Neuronal stem cell (in vitro differentiated cells): Measurements from ENCODE around the gene GUCD1.

Experiments
- DNase-seq: peaks from one replicate; pipeline ENCODE4 v3.0.0-alpha.2; 2013; ENCODE audit warnings: low spot score
- H2AFZ ChIP-seq: one replicate; pipeline ENCODE4 v1.6.1; 2013; ENCODE audit warnings: mild to moderate bottlenecking, low read length, inconsistent platforms
- H2AK5ac ChIP-seq: 2 replicates; pipeline ENCODE4 v1.6.1; 2013; ENCODE audit warnings: low read depth, mild to moderate bottlenecking, inconsistent platforms, low read length, moderate library complexity, mixed read lengths
- H2BK120ac ChIP-seq: 2 replicates; pipeline ENCODE4 v1.6.1; 2013; ENCODE audit warnings: low read depth, mild to moderate bottlenecking, inconsistent platforms, low read length, moderate library complexity, mixed read lengths
- H2BK12ac ChIP-seq: one replicate; pipeline ENCODE4 v1.6.1; 2013; ENCODE audit warnings: low read length, inconsistent platforms
- H2BK15ac ChIP-seq: 2 replicates; pipeline ENCODE4 v1.6.1; 2013; ENCODE audit warnings: mild to moderate bottlenecking, low read length, inconsistent platforms, mixed read lengths
- H2BK5ac ChIP-seq: one replicate; pipeline ENCODE4 v1.6.1; 2013; ENCODE audit warnings: inconsistent platforms, mild to moderate bottlenecking, low read length, moderate library complexity
- H3K14ac ChIP-seq: one replicate; pipeline ENCODE4 v1.6.1; 2013; ENCODE audit warnings: low read length, inconsistent platforms
- H3K18ac ChIP-seq: 2 replicates; pipeline ENCODE4 v1.6.1; 2013; ENCODE audit warnings: low read length, inconsistent platforms
- H3K23ac ChIP-seq: 2 replicates; pipeline ENCODE4 v1.6.1; 2013; ENCODE audit warnings: low read depth, mild to moderate bottlenecking, mixed read lengths, low read length, inconsistent platforms; ENCODE audit not compliant: poor library complexity
- H3K27ac ChIP-seq: replicated peaks from 3 replicates; pipeline ENCODE4 v1.5.1; 2013; ENCODE audit warnings: low read length, inconsistent platforms
- H3K27me3 ChIP-seq, 3 experiments: 2 replicates each; pipeline ENCODE4 v1.6.1; 2013; ENCODE audit warnings: low read length in 3 of 3, mild to moderate bottlenecking in 2 of 3, inconsistent platforms in 1 of 3, low read depth in 1 of 3, mixed read lengths in 1 of 3, moderate library complexity in 1 of 3; ENCODE audit not compliant: control insufficient read depth in 3 of 3, insufficient read depth in 3 of 3
- H3K36me3 ChIP-seq, 2 donors: replicated peaks in 1 of 2; 2 replicates each; pipeline ENCODE4 v1.6.1; 2013; ENCODE audit warnings: low read length in 2 of 2; ENCODE audit not compliant: control insufficient read depth in 2 of 2, insufficient read depth in 2 of 2
- H3K4ac ChIP-seq: 2 replicates; pipeline ENCODE4 v1.6.1; 2013; ENCODE audit warnings: inconsistent platforms, mild to moderate bottlenecking, low read length, moderate library complexity
- H3K4me1 ChIP-seq, 2 donors: 1 replicate in 1 of 2; 2 replicates in 1 of 2; pipeline ENCODE4 v1.6.1; 2013; ENCODE audit warnings: low read length in 2 of 2, low read depth in 1 of 2; ENCODE audit not compliant: control insufficient read depth in 2 of 2, insufficient read depth in 1 of 2
- H3K4me2 ChIP-seq: one replicate; pipeline ENCODE4 v1.6.1; 2013; ENCODE audit warnings: mild to moderate bottlenecking, low read length, inconsistent platforms; ENCODE audit not compliant: insufficient read depth, poor library complexity, severe bottlenecking
- H3K4me3 ChIP-seq, 2 donors: 2 replicates each; pipeline ENCODE4 v1.5.1; 2013; ENCODE audit warnings: low read length in 2 of 2, mild to moderate bottlenecking in 2 of 2, inconsistent platforms in 1 of 2, moderate library complexity in 1 of 2
- H3K79me1 ChIP-seq: one replicate; pipeline ENCODE4 v1.6.1; 2013; ENCODE audit warnings: low read depth, mild to moderate bottlenecking, inconsistent platforms, low read length, moderate library complexity
- H3K9ac ChIP-seq: one replicate; pipeline ENCODE4 v1.6.1; 2013; ENCODE audit warnings: mild to moderate bottlenecking, low read depth, low read length, inconsistent platforms; ENCODE audit not compliant: poor library complexity
- H3K9me3 ChIP-seq, 2 donors: replicated peaks in 1 of 2; 2 replicates each; pipeline versions ENCODE3 to v1.6.1; 2013; ENCODE audit warnings: low read length in 2 of 2, mild to moderate bottlenecking in 2 of 2, inconsistent platforms in 1 of 2, low read depth in 1 of 2, mixed read lengths in 1 of 2, moderate library complexity in 1 of 2; ENCODE audit not compliant: control insufficient read depth in 2 of 2, insufficient read depth in 1 of 2
- H4K8ac ChIP-seq: one replicate; pipeline ENCODE4 v1.6.1; 2013; ENCODE audit warnings: low read depth, mild to moderate bottlenecking, inconsistent platforms, low read length, moderate library complexity
- H4K91ac ChIP-seq: one replicate; pipeline ENCODE4 v1.6.1; 2013; ENCODE audit warnings: low read length, low read depth, mild to moderate bottlenecking, inconsistent platforms; ENCODE audit not compliant: poor library complexity
- WGBS, 2 donors: extraction: QIAGEN DNeasy Blood & Tissue Kit; methylation state at CpG; one replicate each; pipeline ENCODE4 v1.1.7; 2013; ENCODE audit warnings: missing lambda C conversion rate in 2 of 2, mixed read lengths in 1 of 2; ENCODE audit not compliant: insufficient read length in 2 of 2, insufficient replicate concordance in 1 of 2; ENCODE audit errors: extremely low coverage in 2 of 2; 5-methylcytosine and 5-hydroxymethylcytosine counted together

GUCD1 gene

GRCh38 chr22:24496234-24496633 lies 58.7 kb downstream of the GUCD1 start:
- H3K27ac ChIP-seq, result no peak overlapping the region
- H2BK12ac ChIP-seq, result no peak overlapping the region
- H4K91ac ChIP-seq, result no peak overlapping the region
- H3K14ac ChIP-seq, result no peak overlapping the region
- H3K4me2 ChIP-seq, result no peak overlapping the region
- no peak overlapping the region for H2BK120ac ChIP-seq
- no peak overlapping the region for H3K23ac ChIP-seq
- H3K9ac ChIP-seq, result no peak overlapping the region
- no peak overlapping the region for H3K4ac ChIP-seq
- peaks cover 2% of the 10 kb centered on the region for H3K79me1 ChIP-seq
- no peak overlapping the region for H2AFZ ChIP-seq
- no peak overlapping the region for H3K18ac ChIP-seq
- no CpG with 5 or more reads among the region's 5 CpGs for WGBS, 2 donors
- H4K8ac ChIP-seq, result no peak overlapping the region
- no peak overlapping the region for H3K4me3 ChIP-seq
- H2BK15ac ChIP-seq, result no peak overlapping the region
- no peak overlapping the region for H2AK5ac ChIP-seq
- peaks cover 7 to 9% of the 10 kb centered on the region in 2 donors for H3K9me3 ChIP-seq
- DNase-seq, result no peak
- H3K4me1 ChIP-seq, result peaks cover 12 to 19% of the 10 kb centered on the region in 2 donors
- H3K36me3 ChIP-seq, result no peaks in the 10 kb centered on the region
- no peak overlapping the region for H2BK5ac ChIP-seq
- peaks cover 17 to 75% (median 55%) of the 10 kb centered on the region in 3 experiments for H3K27me3 ChIP-seq

- Histone ChIP-seq H3K36me3 (no peaks in the 10 kb centered on the region), H3K18ac (peak overlapping the region; percentile 94), H3K9ac (no peak overlapping the region), H2BK15ac (no peak overlapping the region), H3K27ac (no peak overlapping the region), H2AK5ac (peak overlapping the region; percentile 94), H3K4me1 (peaks cover 7 to 9% of the 10 kb centered on the region in 2 donors), H4K91ac (no peak overlapping the region), H4K8ac (no peak overlapping the region), H2BK12ac (no peak overlapping the region), H3K4me2 (no peak overlapping the region), H2AFZ (no peak overlapping the region), H2BK5ac (no peak overlapping the region), H3K4ac (no peak overlapping the region), H3K27me3 (peaks cover 17 to 75% (median 55%) of the 10 kb centered on the region in 3 experiments), H3K4me3 (no peak overlapping the region), H2BK120ac (no peak overlapping the region), H3K14ac (peak overlapping the region; percentile 94), H3K79me1 (peaks cover 2% of the 10 kb centered on the region), H3K9me3 (peaks cover 7 to 9% of the 10 kb centered on the region in 2 donors), H3K23ac (peak overlapping the region; percentile 75)
- DNase-seq, result no peak
- WGBS, 2 donors, result no CpG with 5 or more reads among the region's 17 CpGs
These were observed 59.6 kb downstream of the GUCD1 start for GRCh38 chr22:24495365-24495675.

GRCh38 chr22:24494528-24495364 lies 60.2 kb downstream of the GUCD1 start, which contains the start of gene UPB1:
Gene UPB1, plus strand, starts transcription at chr22:24495332. Its CDS starts 72 bp downstream, at chr22:24495404.
- Histone ChIP-seq H3K27me3 (peaks cover 17 to 70% (median 51%) of the 10 kb centered on the region in 3 experiments), H3K9me3 (peaks cover 7 to 9% of the 10 kb centered on the region in 2 donors)

GRCh38 chr22:24494167-24494527 lies 60.8 kb downstream of the GUCD1 start:
- Histone ChIP-seq H3K27me3 (peaks cover 17 to 64% (median 49%) of the 10 kb centered on the region in 3 experiments), H3K23ac (peak overlapping the region; percentile 65), H3K4me2 (peak overlapping the region; percentile 73)

More at GRCh38 chr22:24494528-24495364, 60.2 kb downstream of the GUCD1 start, which contains the start of gene UPB1:
- peak within 1 kb of the TSS; percentile 94 for H3K14ac ChIP-seq
- H3K27ac ChIP-seq, result no peak within 1 kb of the TSS
- H2AFZ ChIP-seq, result peak within 1 kb of the TSS; percentile 57
- no peak within 1 kb of the TSS for H3K4ac ChIP-seq
- H4K8ac ChIP-seq, result peak within 1 kb of the TSS; percentile 82
- no CpG with 5 or more reads among the region's 76 CpGs for WGBS, 2 donors
- no peak within 1 kb of the TSS for H2BK120ac ChIP-seq
- no peak for DNase-seq
- H3K4me3 ChIP-seq, result peak within 1 kb of the TSS in 1 of 2 donors; percentile 60
- peak within 1 kb of the TSS; percentile 73 for H3K4me2 ChIP-seq
- H2AK5ac ChIP-seq, result peak within 1 kb of the TSS; percentile 94
- H3K9ac ChIP-seq, result peak within 1 kb of the TSS; percentile 77
- peak within 1 kb of the TSS; percentile 94 for H3K18ac ChIP-seq
- H3K36me3 ChIP-seq, result no peaks in the 10 kb centered on the region
- peaks cover 4% of the 10 kb centered on the region in 2 donors for H3K4me1 ChIP-seq
- peaks cover 2% of the 10 kb centered on the region for H3K79me1 ChIP-seq
- H2BK15ac ChIP-seq, result peak within 1 kb of the TSS; percentile 81
- peak within 1 kb of the TSS; percentile 75 for H3K23ac ChIP-seq
- no peak within 1 kb of the TSS for H4K91ac ChIP-seq
- H2BK5ac ChIP-seq, result peak within 1 kb of the TSS; percentile 35
- H2BK12ac ChIP-seq, result peak within 1 kb of the TSS; percentile 41

More at GRCh38 chr22:24494167-24494527, 60.8 kb downstream of the GUCD1 start:
- no peaks in the 10 kb centered on the region for H3K36me3 ChIP-seq
- no peak overlapping the region for H3K14ac ChIP-seq
- H4K8ac ChIP-seq, result peak overlapping the region; percentile 82
- H2BK15ac ChIP-seq, result peak overlapping the region; percentile 81
- peaks cover 7 to 9% of the 10 kb centered on the region in 2 donors for H3K9me3 ChIP-seq
- peak overlapping the region; percentile 24 for H2AK5ac ChIP-seq
- H4K91ac ChIP-seq, result no peak overlapping the region
- peak overlapping the region in 1 of 2 donors; percentile 58 for H3K4me3 ChIP-seq
- no peak overlapping the region for H3K9ac ChIP-seq
- DNase-seq, result no peak
- no peak overlapping the region for H2BK120ac ChIP-seq
- no CpG with 5 or more reads among the region's 21 CpGs for WGBS, 2 donors
- peak overlapping the region; percentile 41 for H2BK12ac ChIP-seq
- peaks cover 2% of the 10 kb centered on the region for H3K79me1 ChIP-seq
- H3K4me1 ChIP-seq, result peaks cover 0 to 4% of the 10 kb centered on the region in 2 donors
- H2AFZ ChIP-seq, result peak overlapping the region; percentile 57
- no peak overlapping the region for H3K4ac ChIP-seq
- H2BK5ac ChIP-seq, result peak overlapping the region; percentile 35
- no peak overlapping the region for H3K27ac ChIP-seq
- peak overlapping the region; percentile 94 for H3K18ac ChIP-seq
